NCI-H524 (cell line): Measurements from ENCODE around the gene SDCCAG8.
"Not testable (repeated sequence)": the region's sequence is repeated elsewhere in the genome, so short reads cannot be mapped to it uniquely, and the experiment has no call there.

Source experiments
- DNase-seq, 2 experiments: peaks; one replicate each; lab custom pipeline; 2025; lab: John Stamatoyannopoulos, UW

The SDCCAG8 gene

DNA sequence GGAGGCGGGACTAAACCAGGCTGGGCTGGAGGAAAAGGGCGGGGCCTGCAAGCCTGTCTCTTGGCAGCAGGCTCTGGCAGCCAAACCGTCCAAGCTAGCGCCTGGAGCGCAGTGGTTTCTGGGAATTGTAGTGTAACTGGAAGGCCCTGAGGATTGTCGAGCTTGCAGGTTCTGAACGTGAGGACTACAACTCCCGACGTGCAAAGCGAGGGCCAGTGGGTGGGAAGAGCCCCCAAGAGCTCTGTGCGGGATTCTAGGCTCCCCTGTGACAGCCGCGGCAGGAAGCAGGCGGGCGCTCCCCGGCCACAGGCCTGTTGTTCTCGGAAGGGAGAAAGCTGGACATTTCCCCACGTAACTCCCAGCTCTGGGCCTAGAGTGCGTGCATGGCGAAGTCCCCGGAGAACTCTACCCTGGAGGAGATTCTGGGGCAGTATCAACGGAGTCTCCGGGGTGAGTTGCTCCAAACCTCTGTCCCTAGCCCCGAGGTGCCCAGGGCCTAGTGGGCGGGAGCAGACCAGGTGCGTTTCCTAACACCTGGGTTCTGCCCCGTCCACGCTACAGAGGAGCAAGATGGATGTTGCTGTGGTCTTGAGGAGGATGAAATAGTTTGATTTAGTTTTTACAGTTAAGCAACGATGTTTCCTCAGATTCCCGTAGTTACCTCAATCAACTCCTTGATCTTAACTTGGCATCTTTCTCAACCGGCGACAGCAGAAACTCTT, at the start of gene SDCCAG8:
Gene SDCCAG8 (plus strand): TSS at position 251 of the 722 bp plus-strand sequence. CDS start 133 bp downstream, at position 384.
- DNase-seq, result peak; percentile 98 to 100

DNA sequence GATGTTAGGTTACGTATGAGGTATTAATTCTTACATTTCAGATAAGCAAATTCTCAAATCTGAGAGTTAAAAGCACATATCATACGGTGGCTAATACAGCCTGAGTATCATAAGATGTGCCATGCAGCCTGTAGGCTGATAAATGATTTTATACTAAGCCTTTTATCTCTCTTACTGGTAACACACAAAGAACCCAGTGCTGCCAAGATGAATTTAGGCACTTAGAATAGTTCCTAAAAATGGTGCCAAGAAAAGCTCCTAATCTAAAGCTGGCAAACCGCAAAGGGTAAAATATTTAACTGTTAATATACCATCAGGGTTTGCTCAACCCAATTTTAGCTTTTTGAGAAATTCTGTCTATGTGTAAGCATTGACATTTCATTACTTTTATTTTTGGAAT, 43.9 kb upstream of the SDCCAG8 start:
- not testable (repeated sequence) for DNase-seq

DNA sequence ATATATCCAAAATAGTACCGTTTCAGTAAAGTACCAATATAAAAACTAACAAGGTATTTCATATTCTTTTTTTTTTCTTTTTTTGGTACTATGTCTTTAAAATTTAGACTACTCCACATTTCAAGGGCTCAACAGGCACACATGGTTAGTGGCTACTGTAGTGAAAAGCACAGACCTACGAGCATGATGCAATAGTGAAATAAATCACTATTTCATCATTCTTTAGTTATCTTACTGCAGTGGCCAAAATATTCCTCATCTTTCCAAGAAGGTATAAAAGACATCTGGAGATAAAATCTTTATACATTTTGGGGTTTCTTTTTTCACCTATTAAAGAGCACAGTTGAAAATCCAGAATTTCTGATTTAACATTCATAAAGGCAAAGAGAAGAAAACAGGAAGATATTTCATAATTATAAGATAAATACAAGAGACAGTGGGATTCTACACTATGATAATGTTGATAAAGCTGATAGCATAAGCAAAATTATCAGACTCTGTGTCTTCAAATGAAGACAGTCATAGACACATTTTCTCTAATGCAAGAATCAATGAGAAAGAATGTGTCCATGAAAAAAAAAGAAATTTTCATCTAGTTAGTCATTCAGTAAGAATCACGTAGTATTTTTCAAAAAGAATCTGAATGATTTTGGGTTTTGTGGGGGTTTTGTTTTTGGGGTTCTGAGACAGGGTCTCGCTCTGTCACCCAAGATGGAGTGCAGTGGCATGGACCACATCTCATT, 42.6 kb upstream of the SDCCAG8 start:
- DNase-seq, result no peak

DNA sequence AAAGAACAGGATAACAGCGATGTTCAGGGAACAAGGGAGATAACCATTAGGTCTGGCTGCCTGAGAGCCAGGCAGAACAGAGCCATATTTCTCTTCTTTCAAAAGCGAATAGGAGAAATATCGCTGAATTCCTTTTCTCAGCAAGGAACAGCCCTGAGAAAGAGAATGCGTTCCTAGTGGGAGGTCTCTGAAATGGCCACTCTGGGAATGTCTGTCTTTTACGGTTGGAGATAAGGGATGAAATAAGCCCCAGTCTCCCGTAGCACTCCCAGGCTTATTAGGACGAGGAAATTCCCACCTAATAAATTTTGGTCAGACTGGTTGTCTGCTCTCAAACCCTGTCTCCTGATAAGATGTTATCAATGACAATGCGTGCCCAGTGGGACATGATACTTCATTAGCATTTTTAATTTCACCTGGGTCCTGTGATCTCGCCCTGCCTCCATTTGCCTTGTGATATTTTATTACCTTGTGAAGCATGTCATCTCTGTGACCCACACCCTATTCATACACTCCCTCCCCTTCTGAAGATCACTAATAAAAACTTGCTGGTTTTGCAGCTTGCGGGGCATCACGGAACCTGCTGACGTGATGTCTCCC, 40.5 kb upstream of the SDCCAG8 start:
- DNase-seq, result not testable (repeated sequence)

DNA sequence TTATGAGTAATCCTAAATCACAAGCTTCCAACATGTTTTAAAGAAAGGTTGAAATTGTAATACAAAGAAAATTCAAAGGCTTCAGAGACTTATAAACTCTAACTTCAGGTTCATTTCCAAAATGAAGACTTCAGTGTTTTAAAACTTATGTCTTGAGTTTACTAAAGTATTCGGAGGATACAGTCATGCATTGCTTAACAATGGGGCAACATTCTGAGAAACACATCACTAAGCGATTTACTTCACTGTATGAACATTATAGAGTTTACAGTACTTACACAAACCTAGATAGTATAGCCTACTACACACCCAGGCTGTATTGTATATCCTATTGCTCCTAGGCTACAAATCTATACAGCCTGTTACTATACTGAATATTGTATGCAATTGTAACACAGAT, 39.1 kb upstream of the SDCCAG8 start:
- no peak for DNase-seq

DNA sequence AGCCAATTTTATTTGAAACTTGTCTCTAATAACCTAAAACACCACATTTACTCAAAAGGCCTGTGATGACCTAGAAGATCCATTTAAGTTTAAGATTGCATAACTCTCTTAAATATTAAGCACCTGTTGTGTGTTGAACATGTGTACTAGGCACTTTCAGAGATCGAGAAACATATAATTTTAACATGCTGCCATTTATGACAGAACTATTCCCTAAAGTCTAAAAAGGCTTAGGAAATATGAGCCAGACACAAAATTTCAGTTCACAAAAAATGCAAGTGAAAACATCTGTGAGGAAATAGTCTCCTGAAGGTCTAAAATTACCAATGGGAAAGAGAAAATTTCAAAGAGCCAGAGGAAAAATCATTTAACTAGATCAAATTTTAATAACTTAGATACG, 38.5 kb upstream of the SDCCAG8 start:
- DNase-seq, result no peak

DNA sequence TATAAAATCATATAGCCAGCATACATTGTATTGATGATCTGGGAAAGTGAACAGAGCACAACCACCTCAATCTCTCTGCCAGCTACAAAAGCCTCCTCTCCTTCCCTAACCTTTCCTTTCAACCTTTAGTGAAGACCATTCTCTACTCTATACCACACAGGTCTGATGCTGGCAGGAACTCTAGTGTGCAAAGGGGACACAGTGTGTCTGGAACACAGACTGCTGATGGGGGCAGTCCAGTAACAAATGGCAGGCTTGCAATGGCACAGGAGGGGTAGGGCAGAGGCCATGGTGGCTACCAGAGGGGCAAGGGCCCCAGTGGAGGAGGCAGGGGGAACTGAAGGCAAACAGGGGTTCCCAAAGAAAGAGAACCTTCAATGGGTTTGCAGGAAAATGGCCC, 37.8 kb upstream of the SDCCAG8 start:
- DNase-seq, result no peak

DNA sequence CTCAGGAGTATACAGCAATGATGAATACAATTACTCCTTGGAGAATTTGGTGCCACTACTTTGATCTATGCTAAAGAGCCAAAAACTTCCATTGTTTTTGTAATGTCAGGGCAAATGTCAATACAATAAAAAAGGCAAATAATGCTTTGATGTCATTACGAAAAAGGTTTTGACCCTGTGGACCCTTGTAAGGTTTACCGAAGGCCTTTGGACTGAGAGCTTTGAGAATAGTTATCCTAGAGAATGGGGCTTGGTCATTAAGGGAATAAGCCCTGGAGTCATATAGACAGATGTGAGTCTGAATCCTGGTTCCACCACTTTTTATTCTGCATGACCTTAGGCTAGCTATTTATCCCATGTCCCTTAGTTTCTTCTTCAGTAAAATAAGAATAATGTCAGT, 28.2 kb upstream of the SDCCAG8 start:
- no peak for DNase-seq

DNA sequence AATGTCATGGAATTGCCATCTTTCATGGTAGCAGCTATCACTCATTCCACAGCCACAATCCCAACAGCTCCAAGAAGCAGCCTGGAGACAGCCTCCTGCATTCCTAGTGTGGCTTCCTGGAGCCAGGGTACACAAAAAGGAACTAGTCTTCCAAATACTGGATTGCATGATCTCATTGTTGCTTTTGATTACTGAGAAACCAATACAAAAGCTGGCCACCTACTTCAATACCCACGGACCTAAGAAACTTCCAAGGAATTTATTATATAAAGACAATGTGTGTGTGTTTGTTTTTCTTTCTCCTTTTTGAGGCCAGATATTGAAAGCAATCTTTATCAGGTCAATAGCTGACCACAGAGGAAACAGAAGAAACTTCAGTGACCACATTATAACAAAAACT, 26.3 kb upstream of the SDCCAG8 start:
- no peak for DNase-seq

DNA sequence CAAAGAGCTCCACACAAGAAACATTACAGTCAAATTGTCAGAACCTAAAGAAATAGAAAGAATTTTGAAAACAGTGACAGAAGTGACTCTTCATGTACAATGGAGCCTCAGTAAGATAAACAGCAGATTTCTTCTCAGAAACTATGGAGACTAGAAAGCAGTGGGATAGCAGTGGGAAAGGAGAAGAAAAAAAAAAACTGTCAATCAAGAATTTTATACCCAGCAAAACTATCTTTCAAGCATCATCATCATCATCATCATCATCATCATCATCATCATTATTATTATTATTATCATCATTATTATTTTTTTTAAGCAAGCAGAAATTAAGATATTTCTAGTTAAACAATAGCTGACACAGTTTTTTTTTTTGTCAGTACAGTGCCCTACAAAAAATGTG, 24.9 kb upstream of the SDCCAG8 start:
- DNase-seq, result peak in 1 of 2 experiments; percentile 4

DNA sequence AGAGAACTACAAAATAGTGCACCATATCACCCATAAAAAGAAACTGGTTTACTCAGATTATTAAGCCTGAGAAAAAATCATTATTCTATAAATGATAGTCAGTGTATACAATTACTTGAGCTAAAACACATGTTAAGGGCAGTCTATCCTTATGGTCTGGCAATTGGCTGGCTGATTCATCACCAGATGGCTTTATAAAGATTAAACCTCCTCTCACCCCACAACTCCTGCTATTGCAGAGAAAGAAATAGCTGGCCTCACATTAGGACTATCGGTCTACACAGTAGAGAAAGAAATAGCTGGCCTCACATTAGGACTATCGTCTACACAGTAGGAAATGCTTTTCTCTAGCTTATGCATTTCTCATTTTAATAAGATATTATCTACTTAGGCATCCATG, 21.9 kb upstream of the SDCCAG8 start:
- peak; percentile 20 to 81 for DNase-seq

DNA sequence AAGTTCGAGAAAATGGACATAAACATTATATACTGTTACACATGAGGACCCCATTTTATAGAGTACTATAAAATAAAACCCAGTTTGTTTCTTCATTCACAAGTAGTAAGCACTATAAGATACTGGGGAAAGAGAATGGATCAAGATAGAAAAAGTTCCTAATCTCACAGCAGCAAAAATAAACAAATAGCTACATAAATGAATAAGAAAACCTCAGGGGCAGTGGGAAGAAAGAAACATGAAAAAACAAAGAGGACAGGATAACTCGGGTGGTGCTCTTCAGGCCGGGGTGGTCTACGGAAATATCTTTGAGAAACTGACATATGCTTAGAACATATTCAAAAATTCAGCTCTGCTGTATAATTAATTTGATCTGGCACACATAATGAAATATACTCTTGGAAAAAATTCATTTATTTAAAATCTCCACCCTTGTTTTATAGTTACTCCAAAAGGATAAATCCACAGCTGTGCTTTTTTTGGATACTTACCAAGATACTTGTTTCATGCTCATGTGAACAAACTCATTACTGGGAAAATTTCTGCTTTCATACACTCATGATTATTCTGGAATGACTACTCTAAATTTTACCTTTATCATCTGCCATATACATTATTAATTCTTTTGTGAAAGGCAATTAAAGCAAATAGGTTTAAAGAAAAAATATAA, 20.7 kb upstream of the SDCCAG8 start:
- no peak for DNase-seq

DNA sequence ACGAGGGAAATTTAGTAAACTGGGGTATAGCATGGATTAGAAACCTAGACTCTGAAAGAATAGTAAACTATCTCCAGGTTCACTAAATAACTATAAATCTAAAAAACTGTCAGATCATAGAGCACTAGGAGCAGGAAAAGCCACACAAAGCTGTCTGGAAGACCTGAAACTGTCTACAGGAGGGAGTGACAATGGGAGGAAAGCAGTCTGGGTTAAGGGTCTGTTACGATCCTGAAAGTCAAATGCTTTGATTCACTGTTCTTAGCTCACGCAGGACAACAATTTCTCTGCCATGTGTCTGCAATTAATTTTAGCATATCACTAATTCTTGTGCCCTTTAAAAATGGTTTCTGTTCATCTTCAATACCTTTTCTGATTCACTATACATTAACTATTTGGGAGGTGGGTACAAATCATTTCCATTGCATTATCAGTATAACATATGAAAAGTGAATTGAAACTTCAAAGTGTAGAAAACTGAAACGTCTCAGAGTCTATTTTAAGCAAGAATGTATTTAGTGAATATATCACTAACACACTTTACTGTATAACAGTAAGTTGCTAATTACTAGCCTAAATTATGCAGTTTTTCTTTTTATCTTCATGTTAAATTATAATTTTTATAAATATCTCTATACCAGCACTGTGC, 19.1 kb upstream of the SDCCAG8 start:
- DNase-seq, result no peak

DNA sequence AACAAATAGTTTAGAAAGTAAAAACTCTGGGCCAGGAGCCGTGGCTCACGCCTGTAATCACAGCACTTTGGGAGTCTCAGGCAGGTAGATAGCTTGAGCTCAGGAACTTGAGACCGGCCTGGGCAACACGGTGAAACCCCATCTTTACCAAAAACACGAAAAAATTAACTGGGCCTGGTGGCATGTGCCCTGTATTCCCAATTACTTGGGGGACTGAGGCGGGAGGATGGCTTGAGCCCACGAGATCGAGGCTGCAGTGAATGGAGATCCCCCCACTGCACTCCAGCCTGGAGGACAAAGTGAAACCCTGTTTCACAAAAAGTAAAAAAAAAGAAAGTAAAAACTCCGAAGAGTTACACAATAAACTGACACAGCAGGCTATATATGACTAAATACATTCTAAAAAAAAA, 11.4 kb upstream of the SDCCAG8 start:
- DNase-seq, result no peak

DNA sequence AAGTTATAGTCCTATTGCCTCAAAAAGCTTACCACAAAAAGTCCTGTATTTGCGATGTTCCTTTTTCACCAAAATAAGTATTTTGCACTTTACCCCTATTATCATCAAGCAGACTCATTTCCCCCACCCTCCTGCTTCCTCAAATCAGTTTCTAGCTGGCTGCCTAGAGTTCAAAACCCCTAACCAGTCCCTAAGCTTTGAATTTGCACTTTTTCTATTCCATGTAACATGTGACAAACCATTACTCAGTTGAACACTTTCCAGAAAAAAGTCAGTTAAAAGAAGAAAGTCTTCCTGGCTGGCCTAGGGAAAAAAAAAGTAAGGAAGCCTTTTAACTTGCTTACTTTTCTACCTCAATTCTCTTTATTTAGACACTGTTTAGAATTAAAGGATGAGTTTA, 8.9 kb upstream of the SDCCAG8 start:
- no peak for DNase-seq

DNA sequence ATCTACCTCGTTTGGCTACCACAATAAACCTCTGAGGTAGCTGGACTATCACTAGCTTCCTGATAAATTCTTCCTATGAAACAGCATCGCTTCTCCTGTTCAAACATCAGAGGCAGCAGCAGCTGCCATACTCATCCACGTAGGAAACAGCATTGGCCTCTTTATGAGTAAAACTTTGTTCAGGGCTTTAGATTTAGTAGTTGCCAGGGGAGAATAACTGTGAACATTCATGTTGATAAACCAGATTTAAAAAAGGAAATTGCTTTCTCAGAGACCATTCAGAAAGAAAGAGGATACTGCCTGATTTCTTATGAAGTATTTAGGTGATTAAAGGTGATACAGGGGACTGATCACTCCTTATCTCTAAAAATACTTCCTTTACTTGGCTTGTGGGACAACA, 7.9 kb upstream of the SDCCAG8 start:
- no peak for DNase-seq

DNA sequence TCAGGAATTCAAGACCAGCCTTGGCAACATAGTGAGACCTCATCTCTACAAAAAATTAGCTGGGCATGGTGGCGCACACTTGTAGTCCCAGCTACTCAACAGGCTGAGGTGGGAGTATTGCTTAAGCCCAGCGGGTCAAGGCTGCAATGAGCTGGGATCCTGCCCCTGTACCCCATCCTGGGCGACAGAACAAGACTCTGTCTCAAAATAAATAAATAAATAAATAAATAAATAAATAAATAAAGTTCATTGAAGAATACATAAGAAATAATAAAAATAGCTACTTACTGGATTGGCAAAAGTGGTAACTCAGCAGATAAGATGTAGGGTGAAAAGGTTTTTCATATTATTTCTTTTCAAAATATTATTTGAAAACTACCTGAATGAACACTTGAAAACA, 6.6 kb upstream of the SDCCAG8 start:
- no peak for DNase-seq

DNA sequence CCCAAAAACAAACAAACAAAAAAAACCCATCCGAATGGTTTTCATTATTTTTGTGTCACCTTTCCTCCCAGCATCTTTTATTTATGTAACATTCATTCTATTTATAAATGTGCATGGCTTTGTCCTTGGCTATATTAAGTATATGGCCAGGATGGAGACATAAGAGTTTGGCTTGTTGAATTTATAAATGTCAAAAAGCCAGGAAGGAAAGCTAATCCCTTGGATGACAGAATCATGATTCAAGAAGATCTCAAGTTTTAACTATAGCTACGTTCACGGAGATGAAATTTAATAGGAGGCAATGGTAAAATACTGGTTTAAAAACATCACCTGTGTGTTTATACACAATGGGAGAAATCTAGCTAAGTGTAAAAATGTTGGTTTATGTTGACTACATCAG, 5.7 kb upstream of the SDCCAG8 start:
- DNase-seq, result no peak

DNA sequence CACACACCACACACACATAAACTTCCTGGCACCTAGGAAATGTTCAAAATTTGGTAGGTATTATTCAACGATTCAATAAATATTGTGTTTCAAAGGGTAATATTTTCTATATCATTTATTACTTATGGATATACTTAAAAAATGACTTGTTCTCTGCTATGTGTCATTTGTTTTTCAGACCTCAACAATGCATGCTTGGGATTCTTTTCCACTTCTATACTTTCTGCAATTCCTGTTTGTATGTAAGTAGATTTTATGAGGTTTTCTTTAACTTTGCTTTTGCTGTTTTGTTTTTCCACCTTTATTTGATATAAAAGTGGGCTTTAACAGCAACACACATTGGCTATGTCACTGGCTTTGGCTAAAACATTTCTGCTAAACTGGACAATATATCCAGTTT, 4.3 kb upstream of the SDCCAG8 start:
- DNase-seq, result no peak

DNA sequence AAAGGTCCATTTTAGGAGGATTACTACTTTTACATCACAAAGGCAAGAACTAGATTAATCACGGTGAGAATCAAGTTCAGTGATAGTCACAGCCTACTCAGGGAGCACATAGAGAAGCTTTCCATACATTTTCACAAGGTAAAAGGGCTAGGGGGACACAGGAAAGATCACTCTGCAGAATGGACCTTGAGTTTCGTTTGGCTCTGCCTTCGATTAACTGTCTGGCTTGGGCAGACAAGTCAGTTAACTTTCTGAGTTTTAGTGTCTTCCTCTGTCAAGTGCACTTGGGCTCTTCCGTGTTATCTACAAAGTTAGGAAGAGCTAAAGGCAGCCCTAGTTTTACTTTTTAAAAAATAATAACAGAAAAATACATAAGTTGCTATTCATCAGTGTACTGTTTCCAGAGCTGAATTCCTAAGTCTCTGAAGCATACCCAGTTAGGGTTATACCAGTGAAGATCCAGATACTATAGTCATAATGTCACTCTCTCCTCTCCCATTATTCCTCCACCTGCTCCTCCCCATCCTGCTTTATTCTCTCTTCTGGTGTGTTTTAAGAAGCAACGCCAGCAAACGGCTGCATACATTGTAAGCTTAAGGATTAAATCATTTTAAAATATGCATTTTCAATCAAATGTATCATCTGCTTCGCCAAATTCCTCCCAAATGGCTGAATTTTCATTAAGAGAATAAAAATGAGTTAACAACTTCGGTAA, 2.5 kb upstream of the SDCCAG8 start:
- peak in 1 of 2 experiments; percentile 12 for DNase-seq

DNA sequence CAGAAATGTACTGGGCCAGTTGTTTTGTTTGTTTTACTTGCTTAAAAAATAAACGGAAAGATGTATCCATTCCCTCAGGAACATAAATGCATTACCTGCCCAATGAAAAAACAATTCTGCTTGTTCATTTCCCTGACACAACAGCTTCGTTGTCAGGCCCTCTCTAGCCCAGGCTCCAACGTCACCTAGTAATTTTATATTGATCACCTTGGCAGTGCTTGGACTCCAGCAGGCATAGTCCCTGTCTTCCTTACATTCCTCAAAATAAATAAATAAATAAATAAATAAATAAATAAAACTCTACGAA, 2.0 kb upstream of the SDCCAG8 start:
- DNase-seq, result peak in 1 of 2 experiments; percentile 31
